Liver (tissue), 2 donors: ENCODE measurements around the gene RMRP.

Experiments
- MAX ChIP-seq: IDR thresholded peaks from 2 replicates; pipeline ENCODE4 v1.6.1; 2016; ENCODE audit warnings: antibody characterized with exemption
- RAD21 ChIP-seq, 2 donors: IDR thresholded peaks; 2 replicates each; pipeline ENCODE4 v1.6.1; 2016; ENCODE audit warnings: antibody characterized with exemption in 2 of 2, mild to moderate bottlenecking in 2 of 2
- YY1 ChIP-seq: IDR thresholded peaks from 2 replicates; pipeline ENCODE4 v1.6.1; 2016; ENCODE audit warnings: antibody characterized with exemption, mild to moderate bottlenecking
- donor health status: healthy.

- TF ChIP-seq YY1 (no peak), MAX (no peak), RAD21 (IDR thresholded peaks at IDR 0.05) (no peak)
These were observed 30.2 kb downstream of the RMRP start for GRCh38 chr9:35627575-35627974.
